GM18505 (cell line): Measurements from ENCODE around the gene ZNF439.
"Not testable (repeated sequence)": the region's sequence is repeated elsewhere in the genome, so short reads cannot be mapped to it uniquely, and the experiment has no call there.

ENCODE experiments used
- ATAC-seq: cut with Tn5 transposase; IDR thresholded peaks from one replicate; pipeline ENCODE4 v1.9.1; 2021; ENCODE audit not compliant: unreplicated experiment
- POLR2A ChIP-seq: IDR thresholded peaks from 4 replicates; pipeline ENCODE4 v1.6.1; 2011; ENCODE audit warnings: borderline replicate concordance; ENCODE audit not compliant: insufficient read depth, insufficient read length; ENCODE audit errors: extremely low read depth

The ZNF439 gene

GRCh38 chr19:11848594-11849469 lies at the start of gene ZNF439:
TSS of gene ZNF439 (plus strand) at chr19:11848726. CDS start at chr19:11848868, 142 bp downstream.
- ATAC-seq, result peak; percentile 82
- TF ChIP-seq POLR2A, result peak; percentile 72

- no peak for ATAC-seq
- no peak for TF ChIP-seq POLR2A
Measured at GRCh38 chr19:11806354-11807098, 42.0 kb upstream of the ZNF439 start.

- TF ChIP-seq POLR2A, result no peak
- ATAC-seq, result no peak
Measured at GRCh38 chr19:11807099-11807380, 41.5 kb upstream of the ZNF439 start.

- ATAC-seq, result no peak
- TF ChIP-seq POLR2A, result no peak
Measured at GRCh38 chr19:11813703-11814028, 34.9 kb upstream of the ZNF439 start.

- peak; percentile 89 for TF ChIP-seq POLR2A
- peak; percentile 95 for ATAC-seq
Measured at GRCh38 chr19:11814029-11814699, 34.4 kb upstream of the ZNF439 start, which contains the start of gene ZNF440. TSS of gene ZNF440 (plus strand) at chr19:11814273. CDS start at chr19:11814448, 175 bp downstream.

- no peak for ATAC-seq
- TF ChIP-seq POLR2A, result no peak
Measured at GRCh38 chr19:11814700-11815035, 33.9 kb upstream of the ZNF439 start.

GRCh38 chr19:11821474-11822109 lies 26.9 kb upstream of the ZNF439 start:
- TF ChIP-seq POLR2A, result no peak
- ATAC-seq, result no peak

GRCh38 chr19:11828957-11829876 lies 19.3 kb upstream of the ZNF439 start:
- not testable (repeated sequence) for ATAC-seq

- TF ChIP-seq POLR2A, result no peak
Measured at GRCh38 chr19:11832253-11832912, 16.1 kb upstream of the ZNF439 start.

GRCh38 chr19:11833541-11833940 lies 15.0 kb upstream of the ZNF439 start:
- ATAC-seq, result no peak
- TF ChIP-seq POLR2A, result no peak

More at GRCh38 chr19:11832253-11832912, 16.1 kb upstream of the ZNF439 start:
- no peak for ATAC-seq

GRCh38 chr19:11835626-11836066 lies 12.9 kb upstream of the ZNF439 start:
- ATAC-seq, result not testable (repeated sequence)

- no peak for ATAC-seq
- TF ChIP-seq POLR2A, result no peak
Measured at GRCh38 chr19:11843722-11844121, 4.8 kb upstream of the ZNF439 start.

GRCh38 chr19:11847615-11848014 lies 911 bp upstream of the ZNF439 start:
- ATAC-seq, result not testable (repeated sequence)
